HG02938 (cell line): ENCODE data around the gene TEKTIP1.
"Not testable (repeated sequence)": the region's sequence is repeated elsewhere in the genome, so short reads cannot be mapped to it uniquely, and the experiment has no call there.

Experiments used
- ATAC-seq: cut with Tn5 transposase; IDR thresholded peaks from one replicate; pipeline ENCODE4 v1.9.1; 2021; ENCODE audit warnings: mild to moderate bottlenecking, moderate library complexity; ENCODE audit not compliant: unreplicated experiment

The TEKTIP1 gene

GRCh38 chr19:3581792-3582191 lies 42.8 kb downstream of the TEKTIP1 start:
- ATAC-seq, result not testable (repeated sequence)

DNA sequence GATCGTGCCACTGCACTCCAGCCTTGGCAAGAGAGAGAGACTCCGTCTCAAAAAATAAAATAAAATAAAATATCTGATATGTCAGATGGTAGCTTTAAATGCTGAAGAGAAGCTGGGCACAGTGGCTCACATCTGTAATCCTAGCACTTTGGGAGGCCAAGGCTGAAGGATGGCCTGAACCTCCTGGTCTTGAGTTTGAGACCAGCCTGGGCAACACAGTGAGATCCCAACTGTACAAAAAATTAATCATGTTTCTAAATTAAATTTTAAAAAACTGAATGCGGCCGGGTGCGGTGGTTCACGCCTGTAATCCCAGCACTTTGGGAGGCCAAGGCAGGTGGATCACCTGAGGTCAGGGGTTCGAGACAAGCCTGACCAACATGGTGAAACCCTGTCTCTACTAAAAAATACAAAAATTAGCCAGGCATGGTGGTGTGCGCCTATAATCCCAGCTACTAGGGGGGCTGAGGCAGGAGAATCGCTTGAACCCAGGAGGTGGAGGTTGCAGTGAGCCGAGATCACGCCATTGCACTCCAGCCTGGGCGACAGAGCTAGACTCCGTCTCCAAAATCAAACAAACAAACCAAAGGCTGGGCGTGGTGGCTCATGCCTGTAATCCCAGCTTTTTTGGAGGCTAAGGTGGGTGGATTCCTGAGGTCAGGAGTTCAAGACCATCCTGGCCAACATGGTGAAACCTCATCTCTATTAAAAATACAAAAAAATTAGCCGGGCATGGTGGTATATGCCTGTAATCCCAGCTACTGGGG lies 45.2 kb downstream of the TEKTIP1 start:
- ATAC-seq, result not testable (repeated sequence)

- no peak for ATAC-seq
Observed at GRCh38 chr19:3585301-3586126, 46.5 kb downstream of the TEKTIP1 start, which contains the start of gene GIPC3. TSS of gene GIPC3 (plus strand) at chr19:3585478. CDS start at chr19:3585598, 120 bp downstream.

DNA sequence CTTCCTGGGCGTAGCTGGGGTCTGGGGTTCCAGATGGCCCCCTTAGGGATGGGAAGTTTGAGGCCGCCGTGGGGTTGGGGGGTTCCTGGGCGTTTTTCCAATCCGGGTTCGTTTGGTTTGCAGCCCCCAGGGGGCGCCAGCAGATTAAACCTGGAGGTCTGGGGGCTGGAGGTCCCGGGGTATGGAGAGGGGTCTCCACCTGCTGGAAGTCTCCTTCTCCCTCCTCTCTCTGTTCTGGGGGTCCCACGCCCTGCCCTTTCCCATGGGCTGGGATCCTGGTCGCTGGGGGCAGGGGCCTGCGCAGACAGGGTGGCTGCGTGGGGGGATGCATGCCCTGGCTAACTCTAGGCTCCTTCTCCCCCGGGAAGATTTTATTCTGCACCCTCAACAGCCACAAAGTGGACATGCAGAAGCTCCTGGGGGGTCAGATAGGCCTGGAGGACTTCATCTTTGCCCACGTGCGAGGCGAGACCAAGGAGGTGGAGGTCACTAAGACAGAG lies 47.2 kb downstream of the TEKTIP1 start:
- no peak for ATAC-seq

DNA sequence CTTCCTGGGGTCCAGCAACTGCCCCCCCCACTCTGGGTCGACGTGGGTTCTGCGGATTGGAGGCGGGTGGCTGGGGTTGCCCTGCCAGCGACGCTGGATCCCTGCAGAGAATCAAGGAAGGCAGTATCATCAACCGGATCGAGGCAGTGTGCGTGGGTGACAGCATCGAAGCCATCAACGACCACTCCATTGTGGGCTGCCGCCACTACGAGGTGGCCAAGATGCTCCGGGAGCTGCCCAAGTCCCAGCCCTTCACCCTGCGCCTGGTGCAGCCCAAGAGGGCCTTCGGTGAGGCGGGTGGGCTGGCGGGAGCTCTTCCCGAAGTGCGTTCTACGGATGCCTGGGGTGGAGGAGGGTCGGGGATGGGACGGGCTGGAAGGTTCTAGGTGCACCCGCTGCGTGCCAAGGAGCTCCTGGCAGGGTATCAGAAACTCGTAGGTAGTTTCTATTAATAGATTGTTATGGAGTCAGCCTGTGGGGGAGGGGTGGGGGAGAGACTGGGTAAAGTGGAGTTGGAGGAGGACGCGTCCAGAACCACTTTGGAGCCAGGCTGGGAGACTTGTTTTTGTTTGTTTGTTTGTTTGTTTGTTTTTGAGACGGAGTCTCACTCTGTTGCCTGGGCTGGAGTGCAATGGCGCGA lies 47.9 kb downstream of the TEKTIP1 start:
- no peak for ATAC-seq

DNA sequence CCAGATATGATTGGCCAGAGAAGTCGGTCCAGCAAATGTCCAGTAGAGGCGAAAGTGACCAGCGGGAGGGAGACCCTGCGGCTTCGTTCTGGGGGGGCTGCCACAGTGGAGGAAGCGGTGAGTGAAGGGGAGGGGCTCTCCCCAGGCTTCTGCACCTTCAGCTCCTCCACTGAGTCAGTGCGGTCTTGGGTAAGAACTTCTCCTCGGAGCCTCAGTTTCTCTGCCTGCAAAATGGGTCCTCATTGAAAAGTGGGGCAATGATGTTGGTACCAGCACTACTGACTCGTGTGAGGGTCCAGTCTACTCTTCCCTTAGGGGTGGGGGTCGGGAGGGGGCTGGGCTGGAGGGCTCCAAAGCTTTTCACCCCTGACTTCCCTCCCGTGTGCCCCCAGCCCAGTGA lies 50.5 kb downstream of the TEKTIP1 start:
- no peak for ATAC-seq

DNA sequence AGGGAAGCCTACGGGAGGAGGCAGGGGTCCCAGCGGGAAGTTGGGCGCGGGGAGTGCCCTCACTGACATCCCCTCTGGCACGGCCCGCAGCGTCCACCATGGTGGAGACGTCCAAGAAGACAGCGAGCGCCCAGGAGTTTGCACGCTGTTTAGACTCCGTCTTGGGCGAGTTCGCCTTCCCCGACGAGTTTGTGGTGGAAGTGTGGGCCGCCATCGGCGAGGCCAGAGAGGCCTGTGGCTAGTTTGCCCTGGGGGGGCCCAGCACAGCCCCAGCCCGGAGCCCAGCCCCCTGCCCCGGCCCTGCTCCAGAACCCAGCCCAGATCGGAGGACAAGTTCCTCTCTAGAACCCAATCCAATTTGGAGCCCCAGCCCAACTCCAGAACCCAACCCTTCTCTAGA lies 51.0 kb downstream of the TEKTIP1 start:
- ATAC-seq, result no peak

DNA sequence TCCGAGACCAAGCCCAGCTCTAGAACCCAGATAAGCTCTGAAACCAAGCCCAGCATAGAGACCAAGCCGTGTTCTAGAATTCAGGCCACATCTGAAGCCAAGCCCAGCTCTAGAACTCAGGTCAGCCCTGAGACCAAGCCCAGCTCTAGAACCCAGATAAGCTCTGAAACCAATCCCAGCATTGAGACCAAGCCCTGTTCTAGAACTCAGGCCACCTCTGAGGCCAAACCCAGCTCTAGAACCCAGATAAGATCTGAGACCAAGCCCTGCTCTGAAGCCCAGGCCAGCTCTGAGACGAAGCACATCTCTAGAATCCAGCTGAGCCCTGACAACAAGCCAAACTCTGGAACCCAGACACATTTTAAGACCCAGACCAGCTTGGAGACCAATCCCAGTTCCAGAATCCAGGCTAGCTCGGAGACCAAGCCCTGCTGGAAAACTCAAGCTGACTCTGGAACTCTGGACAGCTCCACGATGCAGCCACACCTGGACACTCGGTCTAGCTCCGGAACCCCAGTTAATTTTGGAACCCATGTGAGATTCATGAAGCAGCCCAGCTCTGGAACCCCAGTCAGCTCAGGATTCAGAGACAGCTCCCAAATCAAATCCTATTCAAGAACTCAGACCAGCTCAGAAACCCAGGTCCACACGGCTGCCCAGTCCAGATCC lies 52.2 kb downstream of the TEKTIP1 start:
- no peak for ATAC-seq

GRCh38 chr19:3591876-3592613 lies 53.1 kb downstream of the TEKTIP1 start:
- no peak for ATAC-seq

GRCh38 chr19:3593156-3593555 lies 54.2 kb downstream of the TEKTIP1 start:
- no peak for ATAC-seq
